Regular cardiac myocyte (primary cell): ENCODE data around the gene PCBP4. TPM values are rescaled to one million over a fixed set of nuclear protein-coding genes. Genes with fewer than 3 reads are reported as not detected.

Experiments used
- total RNA-seq: library from RNA; depleted of rRNA; stranded (reverse); fragments of >200 nt; gene quantifications from 2 replicates; pipeline ENCODE4 v1.2.3, GENCODE V29; 2014

Gene PCBP4
- 35.0 and 66.1 TPM in 2 replicates for total RNA-seq

GRCh38 chr3:51967384-51968169, at the start of gene PCBP4:
Gene PCBP4 (minus strand): TSS chr3:51967454. CDS start chr3:51961240, 6,214 bp downstream.

GRCh38 chr3:51995346-51996163, 28.3 kb upstream of the PCBP4 start, which contains the start of gene RPL29:
Gene RPL29 (minus strand): TSS chr3:51995895. CDS start chr3:51995461, 434 bp downstream.

DNA sequence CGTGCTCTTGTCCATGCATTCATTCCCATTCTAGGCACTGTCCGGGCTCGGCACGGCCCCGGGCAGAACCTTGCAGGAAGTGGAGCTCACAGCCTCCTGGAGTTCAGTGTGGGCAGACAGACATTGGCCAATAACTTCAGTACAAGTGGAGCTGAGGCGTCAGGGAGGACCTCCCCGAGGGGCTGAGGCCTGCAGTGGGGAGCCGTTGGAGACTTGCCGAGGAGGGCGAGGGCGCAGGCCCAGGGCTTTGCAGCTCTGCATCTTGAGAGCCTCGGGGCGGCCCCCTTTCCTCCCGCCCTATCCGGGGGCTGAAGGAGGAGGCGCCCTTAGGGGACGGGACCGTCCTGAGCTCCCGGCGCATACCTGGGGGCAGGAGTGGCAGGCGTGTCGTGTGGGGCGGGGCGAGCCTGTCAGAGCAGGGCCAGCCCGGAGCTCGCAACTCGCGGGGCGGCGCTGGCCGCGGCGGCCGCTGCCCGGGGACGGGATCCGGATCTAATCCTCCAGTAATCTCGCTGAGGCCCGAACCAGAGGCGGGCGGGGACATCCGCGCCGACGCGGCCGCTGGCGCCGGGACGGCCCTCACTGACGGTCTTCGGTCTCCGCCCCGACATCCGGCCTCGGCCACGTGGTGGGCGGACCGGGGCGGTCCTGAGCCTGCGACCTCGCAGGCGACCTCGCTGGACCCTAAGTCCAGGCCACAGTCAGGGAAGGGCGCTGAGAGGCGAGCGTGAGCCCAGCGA, 15.8 kb upstream of the PCBP4 start, which contains the start of gene ACY1:
Gene ACY1 (plus strand): TSS at position 698 of the 740 bp plus-strand sequence. CDS start 530 bp downstream, outside the sequence.

DNA sequence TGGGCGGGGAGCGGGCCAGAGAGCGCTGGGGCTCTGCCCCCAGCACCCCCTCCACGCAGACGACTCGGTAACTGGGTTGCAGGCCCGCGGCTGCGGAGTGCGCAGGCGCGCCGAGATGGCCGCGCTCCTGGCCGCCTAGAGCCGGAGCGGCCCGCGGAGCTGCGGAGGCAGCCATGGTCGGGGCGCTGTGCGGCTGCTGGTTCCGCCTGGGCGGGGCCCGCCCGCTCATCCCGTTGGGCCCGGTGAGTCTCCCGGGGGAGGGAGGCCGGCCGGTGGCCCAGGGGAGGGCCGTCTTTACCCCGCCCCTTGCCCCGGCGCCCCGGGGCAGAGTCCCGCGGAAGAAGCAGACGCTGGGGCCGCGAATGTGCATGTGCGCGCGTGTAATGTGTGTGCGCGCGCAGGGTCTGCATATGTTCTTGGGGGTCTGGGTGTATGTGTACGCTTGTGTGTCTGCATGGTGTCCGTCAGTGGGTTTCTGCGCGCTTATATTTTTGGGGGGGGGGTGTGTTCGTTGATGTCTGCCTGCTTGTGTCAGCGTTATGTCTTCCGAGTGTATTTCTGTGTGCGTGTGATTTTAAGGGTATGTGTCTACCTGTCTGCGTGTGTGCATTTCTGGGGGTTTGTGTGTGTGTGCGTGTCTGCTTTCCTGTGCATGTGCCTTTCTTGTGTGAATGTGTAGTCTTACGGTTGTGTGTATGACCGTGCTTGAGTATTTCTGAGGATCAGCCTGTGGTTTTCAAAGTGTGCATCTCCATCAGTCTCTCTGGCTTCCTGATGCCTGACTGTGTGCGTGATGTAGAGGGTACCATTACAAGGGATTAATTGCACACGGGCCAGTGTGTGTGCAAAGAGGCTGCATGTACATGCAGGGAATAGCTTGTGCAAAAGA, 8.0 kb upstream of the PCBP4 start, which contains the start of gene ABHD14A:
Gene ABHD14A (plus strand): TSS at position 102 of the 889 bp plus-strand sequence. CDS start 72 bp downstream, at position 174.

DNA sequence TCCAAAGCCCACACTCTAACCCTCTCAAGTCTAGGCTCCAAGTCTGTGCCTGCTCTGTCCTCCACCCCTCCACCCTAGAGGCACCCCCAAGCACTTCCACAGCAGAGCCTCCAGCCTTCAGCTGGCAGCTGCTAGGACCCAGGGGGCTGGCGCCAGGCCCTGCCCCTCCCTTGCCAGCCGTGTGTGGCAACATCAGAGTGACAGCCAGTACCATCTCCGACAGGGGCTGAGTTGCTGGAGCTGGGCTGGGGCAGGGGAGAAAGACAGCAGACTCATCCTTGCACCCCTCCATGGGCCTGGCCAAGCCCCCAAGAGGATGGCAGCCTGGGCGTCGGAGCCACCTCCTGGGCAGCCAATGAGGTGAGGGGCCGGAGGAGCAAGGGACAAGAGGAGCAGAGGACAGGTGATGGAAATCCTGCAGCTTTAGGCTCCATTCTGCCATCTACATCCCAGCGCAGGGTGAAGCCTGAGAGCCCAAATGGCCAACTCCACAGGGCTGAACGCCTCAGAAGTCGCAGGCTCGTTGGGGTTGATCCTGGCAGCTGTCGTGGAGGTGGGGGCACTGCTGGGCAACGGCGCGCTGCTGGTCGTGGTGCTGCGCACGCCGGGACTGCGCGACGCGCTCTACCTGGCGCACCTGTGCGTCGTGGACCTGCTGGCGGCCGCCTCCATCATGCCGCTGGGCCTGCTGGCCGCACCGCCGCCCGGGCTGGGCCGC, 11.9 kb downstream of the PCBP4 start, which contains the start of gene GPR62:
Gene GPR62 (plus strand): TSS at position 207 of the 718 bp plus-strand sequence. CDS start 272 bp downstream, at position 479.

GRCh38 chr3:51941798-51942602, 25.3 kb downstream of the PCBP4 start, which contains the start of the genes PARP3 and RRP9:
Gene PARP3 (plus strand): TSS chr3:51942363. CDS start chr3:51943356, 993 bp downstream.
Gene RRP9 (minus strand): TSS chr3:51941904. CDS start chr3:51941867, 37 bp downstream.

Other genes starting within 250 kb of the PCBP4 start
- not detected in 2 replicates for gene IQCF6, start 188.2 kb downstream of the PCBP4 start, total RNA-seq
- gene IQCF2, start 105.8 kb downstream of the PCBP4 start, total RNA-seq, result not detected in 2 replicates
- not detected in 2 replicates for gene IQCF5, start 91.9 kb downstream of the PCBP4 start, total RNA-seq
- not detected in 2 replicates for gene IQCF1, start 64.1 kb downstream of the PCBP4 start, total RNA-seq
- 24.0 and 65.4 TPM in 2 replicates for gene RRP9, start 25.6 kb downstream of the PCBP4 start, total RNA-seq
- 22.8 and 24.9 TPM in 2 replicates for gene PARP3, start 25.1 kb downstream of the PCBP4 start, total RNA-seq
- under 0.01 TPM in 1 of 2 replicates, not detected in the other for gene GPR62, start 12.1 kb downstream of the PCBP4 start, total RNA-seq
- gene ABHD14B, start 6.6 kb upstream of the PCBP4 start, total RNA-seq, result 16.9 and 24.5 TPM in 2 replicates
- gene ABHD14A, start 7.6 kb upstream of the PCBP4 start, total RNA-seq, result 6.5 and 16.6 TPM in 2 replicates
- gene ACY1, start 16.1 kb upstream of the PCBP4 start, total RNA-seq, result 64.8 and 86.5 TPM in 2 replicates
- gene RPL29, start 28.4 kb upstream of the PCBP4 start, total RNA-seq, result 1,134 and 1,150 TPM in 2 replicates
- 5.9 and 10.9 TPM in 2 replicates for gene DUSP7, start 89.1 kb upstream of the PCBP4 start, total RNA-seq
- 2.3 and 21.1 TPM in 2 replicates for gene POC1A, start 187.0 kb upstream of the PCBP4 start, total RNA-seq
- 27.1 and 32.8 TPM in 2 replicates for gene ALAS1, start 230.7 kb upstream of the PCBP4 start, total RNA-seq